HEK293 (cell line): Measurements from ENCODE around the gene GALT.

Experiments used
- CTCF ChIA-PET: fragments of 350-600 bp; formaldehyde crosslinking; extraction: SDS; loops from one replicate; lab custom pipeline; 2021; ENCODE audit warnings: antibody characterized with exemption; lab: Yijun Ruan, JAX
- POLR2A ChIA-PET: fragments of 300-600 bp; formaldehyde crosslinking; extraction: SDS; loops from one replicate; lab custom pipeline; 2020; ENCODE audit warnings: antibody characterized with exemption, inconsistent platforms; lab: Yijun Ruan, JAX
- H3K27ac ChIP-seq: fragments of 200-500 bp; sonication (Bioruptor generic); 2 replicates; pipeline ENCODE4 v1.5.1; 2014; ENCODE audit warnings: low read depth, low read length, control low read depth, inconsistent platforms; ENCODE audit errors: extremely low read depth
- H3K36me3 ChIP-seq, 2 experiments: fragments of 200-500 bp in 1 of 2; sonication (Bioruptor generic) in 1 of 2; 1 replicate in 1 of 2; 2 replicates in 1 of 2; pipeline ENCODE4 v1.5.1; 2014 to 2017; ENCODE audit warnings: inconsistent platforms in 2 of 2, low read length in 2 of 2; ENCODE audit not compliant: control insufficient read depth in 2 of 2, insufficient read depth in 1 of 2
- H3K4me1 ChIP-seq: fragments of 200-500 bp; sonication (Bioruptor generic); 2 replicates; pipeline ENCODE4 v1.5.1; 2014; ENCODE audit warnings: mild to moderate bottlenecking, low read length, inconsistent platforms; ENCODE audit not compliant: control insufficient read depth, insufficient read depth
- H3K4me3 ChIP-seq: 2 replicates; pipeline ENCODE4 v1.5.1; 2011; ENCODE audit warnings: low read depth, mild to moderate bottlenecking, control low read depth, low read length, moderate library complexity
- H3K9me3 ChIP-seq: fragments of 200-500 bp; sonication (Bioruptor generic); 2 replicates; pipeline ENCODE4 v1.5.1; 2014; ENCODE audit warnings: low read depth, low read length, inconsistent platforms; ENCODE audit not compliant: control insufficient read depth, insufficient read depth
- HOXD13 ChIP-seq: sonication (generic); formaldehyde crosslinking; IDR thresholded peaks from 2 replicates; pipeline ENCODE4 v1.8.0; 2022; ENCODE audit warnings: missing genetic modification reagents, borderline replicate concordance
- KLF1 ChIP-seq: fragments of 450-650 bp; formaldehyde crosslinking; IDR thresholded peaks from 2 replicates; pipeline ENCODE4 v1.5.1; 2016; ENCODE audit warnings: missing biosample characterization, missing genetic modification characterization
- ZFP41 ChIP-seq: fragments of 450-650 bp; formaldehyde crosslinking; IDR thresholded peaks from 2 replicates; pipeline ENCODE4 v1.5.1; 2016; ENCODE audit warnings: missing biosample characterization, missing genetic modification characterization, borderline replicate concordance
- ZNF544 ChIP-seq: fragments of 450-650 bp; formaldehyde crosslinking; IDR thresholded peaks from 2 replicates; pipeline ENCODE4 v1.5.0; 2017; ENCODE audit warnings: missing biosample characterization, missing genetic modification characterization
- TF ChIP-seq, protein P1 (sequence below): fragments of 450-650 bp; formaldehyde crosslinking; IDR thresholded peaks from 2 replicates; pipeline ENCODE4 v1.5.0; 2017; ENCODE audit warnings: missing biosample characterization, missing genetic modification characterization, borderline replicate concordance
- TF ChIP-seq, protein P2 (sequence below): fragments of 450-650 bp; formaldehyde crosslinking; IDR thresholded peaks from 2 replicates; pipeline ENCODE4 v1.5.1; 2016; ENCODE audit warnings: missing biosample characterization, missing genetic modification characterization
- TF ChIP-seq, protein P3 (sequence below): fragments of 450-650 bp; formaldehyde crosslinking; IDR thresholded peaks from 2 replicates; pipeline ENCODE4 v1.5.1; 2016; ENCODE audit warnings: missing biosample characterization, missing genetic modification characterization, borderline replicate concordance
- TF ChIP-seq, protein P4 (sequence below): fragments of 450-650 bp; formaldehyde crosslinking; IDR thresholded peaks from 2 replicates; pipeline ENCODE4 v1.5.1; 2016; ENCODE audit warnings: missing biosample characterization, missing genetic modification characterization
- TF ChIP-seq, protein P5 (sequence below): fragments of 450-650 bp; formaldehyde crosslinking; IDR thresholded peaks from 2 replicates; pipeline ENCODE4 v1.5.1; 2017; ENCODE audit warnings: missing biosample characterization, missing genetic modification characterization

Gene GALT

DNA sequence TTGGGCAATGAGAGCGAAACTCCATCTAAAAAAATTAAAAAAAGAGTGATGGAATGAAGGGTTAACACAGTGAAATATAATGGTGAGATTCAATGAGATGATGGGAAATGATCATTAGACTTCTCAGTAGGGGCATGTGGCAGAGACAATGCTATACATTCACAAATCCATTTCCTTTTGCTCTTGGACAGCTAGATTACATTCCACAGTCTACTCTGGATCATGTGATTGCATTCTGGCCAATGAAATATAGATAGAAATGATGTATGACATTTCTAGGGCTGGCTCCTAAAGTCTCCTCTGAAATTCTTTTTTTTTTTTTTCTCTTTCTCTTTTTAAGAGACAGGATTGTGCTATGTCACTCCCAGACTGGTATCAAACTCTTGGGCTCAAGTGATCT is 3.8 kb upstream of the GALT start:
- Histone ChIP-seq H3K4me3 (no peak overlapping the region), H3K27ac (no peak overlapping the region), H3K36me3 (peaks cover 0 to 4% of the 10 kb centered on the region in 2 experiments; a peak in 1 of 3 replicates), H3K9me3 (no peaks in the 10 kb centered on the region), H3K4me1 (no peaks in the 10 kb centered on the region; the same call in 1 of the 2 replicates)
- ChIA-PET CTCF (interaction anchor here (0.5 to 13.3 kb wide), 7 partner anchors 7 to 501 kb away, joined by 3 to 125 read pairs (median 3); partner anchors contain the start of gene SIGMAR1), POLR2A (interaction anchor here (0.7 to 1.6 kb wide), 4 partner anchors 9 to 1119 kb away, joined by 3 to 5 read pairs (median 3); partner anchors contain the start of gene IL11RA)
- TF ChIP-seq ZNF544 (no peak), KLF1 (tag by site-specific recombination) (no peak), ZFP41 (tag by site-specific recombination) (no peak), HOXD13 (no peak)
- TF ChIP-seq, protein P1, sequence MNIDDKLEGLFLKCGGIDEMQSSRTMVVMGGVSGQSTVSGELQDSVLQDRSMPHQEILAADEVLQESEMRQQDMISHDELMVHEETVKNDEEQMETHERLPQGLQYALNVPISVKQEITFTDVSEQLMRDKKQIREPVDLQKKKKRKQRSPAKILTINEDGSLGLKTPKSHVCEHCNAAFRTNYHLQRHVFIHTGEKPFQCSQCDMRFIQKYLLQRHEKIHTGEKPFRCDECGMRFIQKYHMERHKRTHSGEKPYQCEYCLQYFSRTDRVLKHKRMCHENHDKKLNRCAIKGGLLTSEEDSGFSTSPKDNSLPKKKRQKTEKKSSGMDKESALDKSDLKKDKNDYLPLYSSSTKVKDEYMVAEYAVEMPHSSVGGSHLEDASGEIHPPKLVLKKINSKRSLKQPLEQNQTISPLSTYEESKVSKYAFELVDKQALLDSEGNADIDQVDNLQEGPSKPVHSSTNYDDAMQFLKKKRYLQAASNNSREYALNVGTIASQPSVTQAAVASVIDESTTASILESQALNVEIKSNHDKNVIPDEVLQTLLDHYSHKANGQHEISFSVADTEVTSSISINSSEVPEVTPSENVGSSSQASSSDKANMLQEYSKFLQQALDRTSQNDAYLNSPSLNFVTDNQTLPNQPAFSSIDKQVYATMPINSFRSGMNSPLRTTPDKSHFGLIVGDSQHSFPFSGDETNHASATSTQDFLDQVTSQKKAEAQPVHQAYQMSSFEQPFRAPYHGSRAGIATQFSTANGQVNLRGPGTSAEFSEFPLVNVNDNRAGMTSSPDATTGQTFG (tag by site-specific recombination), result no peak
- TF ChIP-seq, protein P2, sequence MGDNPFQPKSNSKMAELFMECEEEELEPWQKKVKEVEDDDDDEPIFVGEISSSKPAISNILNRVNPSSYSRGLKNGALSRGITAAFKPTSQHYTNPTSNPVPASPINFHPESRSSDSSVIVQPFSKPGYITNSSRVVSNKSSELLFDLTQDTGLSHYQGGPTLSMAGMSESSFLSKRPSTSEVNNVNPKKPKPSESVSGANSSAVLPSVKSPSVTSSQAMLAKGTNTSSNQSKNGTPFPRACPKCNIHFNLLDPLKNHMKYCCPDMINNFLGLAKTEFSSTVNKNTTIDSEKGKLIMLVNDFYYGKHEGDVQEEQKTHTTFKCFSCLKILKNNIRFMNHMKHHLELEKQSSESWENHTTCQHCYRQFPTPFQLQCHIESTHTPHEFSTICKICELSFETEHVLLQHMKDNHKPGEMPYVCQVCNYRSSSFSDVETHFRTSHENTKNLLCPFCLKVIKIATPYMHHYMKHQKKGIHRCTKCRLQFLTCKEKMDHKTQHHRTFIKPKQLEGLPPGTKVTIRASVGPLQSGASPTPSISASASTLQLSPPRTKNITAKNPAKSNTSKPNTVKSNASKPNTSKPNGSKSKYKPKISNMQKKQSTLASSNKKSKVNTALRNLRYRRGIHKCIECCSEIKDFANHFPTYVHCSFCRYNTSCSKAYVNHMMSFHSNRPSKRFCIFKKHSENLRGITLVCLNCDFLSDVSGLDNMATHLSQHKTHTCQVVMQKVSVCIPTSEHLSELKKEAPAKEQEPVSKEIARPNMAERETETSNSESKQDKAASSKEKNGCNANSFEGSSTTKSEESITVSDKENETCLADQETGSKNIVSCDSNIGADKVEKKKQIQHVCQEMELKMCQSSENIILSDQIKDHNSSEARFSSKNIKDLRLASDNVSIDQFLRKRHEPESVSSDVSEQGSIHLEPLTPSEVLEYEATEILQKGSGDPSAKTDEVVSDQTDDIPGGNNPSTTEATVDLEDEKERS (tag by site-specific recombination), result no peak
- TF ChIP-seq, protein P3, sequence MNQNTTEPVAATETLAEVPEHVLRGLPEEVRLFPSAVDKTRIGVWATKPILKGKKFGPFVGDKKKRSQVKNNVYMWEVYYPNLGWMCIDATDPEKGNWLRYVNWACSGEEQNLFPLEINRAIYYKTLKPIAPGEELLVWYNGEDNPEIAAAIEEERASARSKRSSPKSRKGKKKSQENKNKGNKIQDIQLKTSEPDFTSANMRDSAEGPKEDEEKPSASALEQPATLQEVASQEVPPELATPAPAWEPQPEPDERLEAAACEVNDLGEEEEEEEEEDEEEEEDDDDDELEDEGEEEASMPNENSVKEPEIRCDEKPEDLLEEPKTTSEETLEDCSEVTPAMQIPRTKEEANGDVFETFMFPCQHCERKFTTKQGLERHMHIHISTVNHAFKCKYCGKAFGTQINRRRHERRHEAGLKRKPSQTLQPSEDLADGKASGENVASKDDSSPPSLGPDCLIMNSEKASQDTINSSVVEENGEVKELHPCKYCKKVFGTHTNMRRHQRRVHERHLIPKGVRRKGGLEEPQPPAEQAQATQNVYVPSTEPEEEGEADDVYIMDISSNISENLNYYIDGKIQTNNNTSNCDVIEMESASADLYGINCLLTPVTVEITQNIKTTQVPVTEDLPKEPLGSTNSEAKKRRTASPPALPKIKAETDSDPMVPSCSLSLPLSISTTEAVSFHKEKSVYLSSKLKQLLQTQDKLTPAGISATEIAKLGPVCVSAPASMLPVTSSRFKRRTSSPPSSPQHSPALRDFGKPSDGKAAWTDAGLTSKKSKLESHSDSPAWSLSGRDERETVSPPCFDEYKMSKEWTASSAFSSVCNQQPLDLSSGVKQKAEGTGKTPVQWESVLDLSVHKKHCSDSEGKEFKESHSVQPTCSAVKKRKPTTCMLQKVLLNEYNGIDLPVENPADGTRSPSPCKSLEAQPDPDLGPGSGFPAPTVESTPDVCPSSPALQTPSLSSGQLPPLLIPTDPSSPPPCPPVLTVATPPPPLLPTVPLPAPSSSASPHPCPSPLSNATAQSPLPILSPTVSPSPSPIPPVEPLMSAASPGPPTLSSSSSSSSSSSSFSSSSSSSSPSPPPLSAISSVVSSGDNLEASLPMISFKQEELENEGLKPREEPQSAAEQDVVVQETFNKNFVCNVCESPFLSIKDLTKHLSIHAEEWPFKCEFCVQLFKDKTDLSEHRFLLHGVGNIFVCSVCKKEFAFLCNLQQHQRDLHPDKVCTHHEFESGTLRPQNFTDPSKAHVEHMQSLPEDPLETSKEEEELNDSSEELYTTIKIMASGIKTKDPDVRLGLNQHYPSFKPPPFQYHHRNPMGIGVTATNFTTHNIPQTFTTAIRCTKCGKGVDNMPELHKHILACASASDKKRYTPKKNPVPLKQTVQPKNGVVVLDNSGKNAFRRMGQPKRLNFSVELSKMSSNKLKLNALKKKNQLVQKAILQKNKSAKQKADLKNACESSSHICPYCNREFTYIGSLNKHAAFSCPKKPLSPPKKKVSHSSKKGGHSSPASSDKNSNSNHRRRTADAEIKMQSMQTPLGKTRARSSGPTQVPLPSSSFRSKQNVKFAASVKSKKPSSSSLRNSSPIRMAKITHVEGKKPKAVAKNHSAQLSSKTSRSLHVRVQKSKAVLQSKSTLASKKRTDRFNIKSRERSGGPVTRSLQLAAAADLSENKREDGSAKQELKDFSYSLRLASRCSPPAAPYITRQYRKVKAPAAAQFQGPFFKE (tag by site-specific recombination), result no peak
- TF ChIP-seq, protein P4, sequence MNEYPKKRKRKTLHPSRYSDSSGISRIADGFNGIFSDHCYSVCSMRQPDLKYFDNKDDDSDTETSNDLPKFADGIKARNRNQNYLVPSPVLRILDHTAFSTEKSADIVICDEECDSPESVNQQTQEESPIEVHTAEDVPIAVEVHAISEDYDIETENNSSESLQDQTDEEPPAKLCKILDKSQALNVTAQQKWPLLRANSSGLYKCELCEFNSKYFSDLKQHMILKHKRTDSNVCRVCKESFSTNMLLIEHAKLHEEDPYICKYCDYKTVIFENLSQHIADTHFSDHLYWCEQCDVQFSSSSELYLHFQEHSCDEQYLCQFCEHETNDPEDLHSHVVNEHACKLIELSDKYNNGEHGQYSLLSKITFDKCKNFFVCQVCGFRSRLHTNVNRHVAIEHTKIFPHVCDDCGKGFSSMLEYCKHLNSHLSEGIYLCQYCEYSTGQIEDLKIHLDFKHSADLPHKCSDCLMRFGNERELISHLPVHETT, result no peak
- TF ChIP-seq, protein P5, sequence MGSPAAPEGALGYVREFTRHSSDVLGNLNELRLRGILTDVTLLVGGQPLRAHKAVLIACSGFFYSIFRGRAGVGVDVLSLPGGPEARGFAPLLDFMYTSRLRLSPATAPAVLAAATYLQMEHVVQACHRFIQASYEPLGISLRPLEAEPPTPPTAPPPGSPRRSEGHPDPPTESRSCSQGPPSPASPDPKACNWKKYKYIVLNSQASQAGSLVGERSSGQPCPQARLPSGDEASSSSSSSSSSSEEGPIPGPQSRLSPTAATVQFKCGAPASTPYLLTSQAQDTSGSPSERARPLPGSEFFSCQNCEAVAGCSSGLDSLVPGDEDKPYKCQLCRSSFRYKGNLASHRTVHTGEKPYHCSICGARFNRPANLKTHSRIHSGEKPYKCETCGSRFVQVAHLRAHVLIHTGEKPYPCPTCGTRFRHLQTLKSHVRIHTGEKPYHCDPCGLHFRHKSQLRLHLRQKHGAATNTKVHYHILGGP (tag by site-specific recombination), result no peak
